ENCODE results near the gene ZNF763. TPM values are rescaled to one million over a fixed set of nuclear protein-coding genes. Genes with fewer than 3 reads are reported as not detected.
"Not testable (repeated sequence)": the region's sequence is repeated elsewhere in the genome, so short reads cannot be mapped to it uniquely, and the experiment has no call there.

Gene ZNF763
- total and polyA plus RNA-seq, 4 donors = 0.31 to 1.3 (median 0.90) TPM

- H3K9ac ChIP-seq (ENCODE audit: low read depth in 1 of 2, low read length in 2 of 2) = no peak overlapping the region
- no peak for TF ChIP-seq JUND (IDR thresholded peaks at IDR 0.05)
- TF ChIP-seq TAF1 (conservative IDR thresholded peaks at IDR 0.05) = no peak
- no peak for DNase-seq (ENCODE audit: low spot score)
- WGBS = 98% methylated on average over 3 of the region's 3 CpGs
- peaks cover 2 to 17% (median 11%) of the 10 kb centered on the region in 4 donors for H3K9me3 ChIP-seq (ENCODE audit: control insufficient read depth in 4 of 4, low read length in 3 of 4)
- H3K4me1 ChIP-seq (ENCODE audit: control insufficient read depth in 4 of 4, insufficient read depth in 4 of 4, low read length in 3 of 4) = no peaks in the 10 kb centered on the region
- no peaks in the 10 kb centered on the region for H3K27me3 ChIP-seq (ENCODE audit: control insufficient read depth in 4 of 4, insufficient read depth in 4 of 4, low read length in 3 of 4)
- H3K4me3 ChIP-seq (ENCODE audit: low read depth in 1 of 3, low read length in 3 of 3) = no peak overlapping the region
- peaks cover 1 to 17% (median 8%) of the 10 kb centered on the region in 4 donors for H3K36me3 ChIP-seq (ENCODE audit: control insufficient read depth in 4 of 4, insufficient read depth in 3 of 4, low read depth in 1 of 4, low read length in 3 of 4)
- H3K27ac ChIP-seq (ENCODE audit: low read depth in 1 of 2, low read length in 2 of 2) = no peak overlapping the region
Observed at GRCh38 chr19:11931513-11931912, 33.3 kb upstream of the ZNF763 start.

GRCh38 chr19:11935829-11936228 is 29.0 kb upstream of the ZNF763 start:
- H3K27ac ChIP-seq (ENCODE audit: low read depth in 1 of 2, low read length in 2 of 2); H3K9ac ChIP-seq (ENCODE audit: low read depth in 1 of 2, low read length in 2 of 2); H3K4me1 ChIP-seq (ENCODE audit: control insufficient read depth in 4 of 4, insufficient read depth in 4 of 4, low read length in 3 of 4); DNase-seq (ENCODE audit: low spot score); H3K27me3 ChIP-seq (ENCODE audit: control insufficient read depth in 4 of 4, insufficient read depth in 4 of 4, low read length in 3 of 4): not testable (repeated sequence)
- Histone ChIP-seq H3K36me3 (ENCODE audit: control insufficient read depth in 4 of 4, insufficient read depth in 3 of 4, low read depth in 1 of 4, low read length in 3 of 4) (peaks cover 1 to 16% (median 9%) of the 10 kb centered on the region in 4 donors), H3K4me3 (ENCODE audit: low read depth in 1 of 3, low read length in 3 of 3) (peak overlapping the region in 2 of 3 donors; percentile 28 to 32), H3K9me3 (ENCODE audit: control insufficient read depth in 4 of 4, low read length in 3 of 4) (peaks cover 2 to 35% (median 17%) of the 10 kb centered on the region in 4 donors)
- WGBS = 98% methylated on average over 3 of the region's 3 CpGs

DNA sequence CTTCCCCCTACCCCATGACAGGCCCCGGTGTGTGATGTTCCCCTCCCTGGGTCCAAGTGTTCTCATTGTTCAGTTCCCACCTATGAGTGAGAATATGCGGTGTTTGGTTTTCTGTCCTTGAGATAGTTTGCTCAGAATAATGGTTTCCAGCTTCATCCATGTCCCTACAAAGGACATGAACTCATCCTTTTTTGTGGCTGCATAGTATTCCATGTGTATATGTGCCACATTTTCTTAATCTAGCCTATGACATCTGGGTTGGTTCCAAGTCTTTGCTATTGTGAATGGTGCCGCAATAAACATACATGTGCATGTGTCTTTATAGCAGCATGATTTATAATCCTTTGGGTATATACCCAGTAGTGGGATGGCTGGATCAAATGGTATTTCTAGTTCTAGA is 26.5 kb upstream of the ZNF763 start:
- peaks cover 18 to 53% (median 27%) of the 10 kb centered on the region in 4 donors for H3K9me3 ChIP-seq (ENCODE audit: control insufficient read depth in 4 of 4, low read length in 3 of 4)

DNA sequence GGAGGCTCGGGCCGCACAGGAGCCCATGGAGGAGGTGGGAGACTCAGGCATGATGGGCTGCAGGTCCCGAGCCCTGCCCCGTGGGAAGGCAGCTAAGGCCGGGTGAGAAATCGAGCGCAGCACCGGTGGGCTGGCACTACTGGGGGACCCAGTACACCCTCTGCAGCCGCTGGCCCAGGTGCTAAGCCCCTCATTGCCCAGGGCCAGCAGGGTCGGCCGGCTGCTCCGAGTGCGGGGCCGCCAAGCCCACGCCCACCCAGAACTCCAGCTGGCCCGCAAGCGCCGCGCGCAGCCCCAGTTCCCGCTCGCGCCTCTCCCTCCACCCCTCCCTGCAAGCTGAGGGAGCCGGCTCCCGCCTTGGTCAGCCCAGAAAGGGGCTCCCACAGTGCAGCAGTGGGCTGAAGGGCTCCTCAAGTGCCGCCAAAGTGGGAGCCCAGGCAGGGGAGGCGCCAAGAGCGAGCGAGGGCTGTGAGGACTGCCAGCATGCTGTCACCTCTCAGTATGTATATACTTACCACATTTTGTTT is 23.4 kb upstream of the ZNF763 start:
- not testable (repeated sequence) for DNase-seq (ENCODE audit: low spot score); H3K27me3 ChIP-seq (ENCODE audit: control insufficient read depth in 4 of 4, insufficient read depth in 4 of 4, low read length in 3 of 4); H3K4me1 ChIP-seq (ENCODE audit: control insufficient read depth in 4 of 4, insufficient read depth in 4 of 4, low read length in 3 of 4); H3K27ac ChIP-seq (ENCODE audit: low read depth in 1 of 2, low read length in 2 of 2); H3K9ac ChIP-seq (ENCODE audit: low read depth in 1 of 2, low read length in 2 of 2)
- peaks cover 0 to 50% (median 45%) of the 10 kb centered on the region in 4 donors for H3K36me3 ChIP-seq (ENCODE audit: control insufficient read depth in 4 of 4, insufficient read depth in 3 of 4, low read depth in 1 of 4, low read length in 3 of 4)
- H3K4me3 ChIP-seq (ENCODE audit: low read depth in 1 of 3, low read length in 3 of 3) = peak overlapping the region in 1 of 3 donors; percentile 20
- peaks cover 40 to 67% (median 50%) of the 10 kb centered on the region in 4 donors for H3K9me3 ChIP-seq (ENCODE audit: control insufficient read depth in 4 of 4, low read length in 3 of 4)
- 98% methylated on average over 29 of the region's 29 CpGs for WGBS

More for the DNA sequence above, 26.5 kb upstream of the ZNF763 start:
- over 99% methylated on average over 3 of the region's 3 CpGs for WGBS
- H3K4me3 ChIP-seq (ENCODE audit: low read depth in 1 of 3, low read length in 3 of 3); H3K27ac ChIP-seq (ENCODE audit: low read depth in 1 of 2, low read length in 2 of 2); H3K4me1 ChIP-seq (ENCODE audit: control insufficient read depth in 4 of 4, insufficient read depth in 4 of 4, low read length in 3 of 4); H3K9ac ChIP-seq (ENCODE audit: low read depth in 1 of 2, low read length in 2 of 2); H3K27me3 ChIP-seq (ENCODE audit: control insufficient read depth in 4 of 4, insufficient read depth in 4 of 4, low read length in 3 of 4); DNase-seq (ENCODE audit: low spot score): not testable (repeated sequence)
- H3K36me3 ChIP-seq (ENCODE audit: control insufficient read depth in 4 of 4, insufficient read depth in 3 of 4, low read depth in 1 of 4, low read length in 3 of 4) = peaks cover 0 to 26% (median 21%) of the 10 kb centered on the region in 4 donors

GRCh38 chr19:11942008-11942842 is 22.6 kb upstream of the ZNF763 start:
- Histone ChIP-seq H3K36me3 (ENCODE audit: control insufficient read depth in 4 of 4, insufficient read depth in 3 of 4, low read depth in 1 of 4, low read length in 3 of 4) (peaks cover 0 to 57% (median 53%) of the 10 kb centered on the region in 4 donors), H3K9me3 (ENCODE audit: control insufficient read depth in 4 of 4, low read length in 3 of 4) (peaks cover 44 to 71% (median 57%) of the 10 kb centered on the region in 4 donors), H3K27ac (ENCODE audit: low read depth in 1 of 2, low read length in 2 of 2) (no peak overlapping the region), H3K9ac (ENCODE audit: low read depth in 1 of 2, low read length in 2 of 2) (no peak overlapping the region), H3K4me1 (ENCODE audit: control insufficient read depth in 4 of 4, insufficient read depth in 4 of 4, low read length in 3 of 4) (no peaks in the 10 kb centered on the region), H3K27me3 (ENCODE audit: control insufficient read depth in 4 of 4, insufficient read depth in 4 of 4, low read length in 3 of 4) (no peaks in the 10 kb centered on the region), H3K4me3 (ENCODE audit: low read depth in 1 of 3, low read length in 3 of 3) (peak overlapping the region in 2 of 3 donors; percentile 20 to 64)
- no peak for DNase-seq (ENCODE audit: low spot score)
- 98% methylated on average over 10 of the region's 10 CpGs for WGBS
- TF ChIP-seq TAF1 (conservative IDR thresholded peaks at IDR 0.05) (no peak), FOXA2 (IDR thresholded peaks at IDR 0.05) (no peak), GABPA (IDR thresholded peaks at IDR 0.05 in 1 of 2, conservative IDR thresholded peaks at IDR 0.05 in 1 of 2) (no peak), RAD21 (IDR thresholded peaks at IDR 0.05) (no peak), ATF3 (IDR thresholded peaks at IDR 0.05) (no peak)
